ENCODE measurements around the gene SLC26A8.

- no peak for TF ChIP-seq CTCF (IDR thresholded peaks at IDR 0.05)
- TF ChIP-seq POLR2A (IDR thresholded peaks at IDR 0.05) = no peak
These were observed 93.3 kb downstream of the SLC26A8 start for GRCh38 chr6:35931120-35931561.
